Measurements from ENCODE around the gene XYLT1. TPM values are rescaled to one million over a fixed set of nuclear protein-coding genes. Genes with fewer than 3 reads are reported as not detected.

XYLT1 gene
- total RNA-seq, 6 experiments from 2014 or later, result 22.0 to 51.1 (median 27.5) TPM

DNA sequence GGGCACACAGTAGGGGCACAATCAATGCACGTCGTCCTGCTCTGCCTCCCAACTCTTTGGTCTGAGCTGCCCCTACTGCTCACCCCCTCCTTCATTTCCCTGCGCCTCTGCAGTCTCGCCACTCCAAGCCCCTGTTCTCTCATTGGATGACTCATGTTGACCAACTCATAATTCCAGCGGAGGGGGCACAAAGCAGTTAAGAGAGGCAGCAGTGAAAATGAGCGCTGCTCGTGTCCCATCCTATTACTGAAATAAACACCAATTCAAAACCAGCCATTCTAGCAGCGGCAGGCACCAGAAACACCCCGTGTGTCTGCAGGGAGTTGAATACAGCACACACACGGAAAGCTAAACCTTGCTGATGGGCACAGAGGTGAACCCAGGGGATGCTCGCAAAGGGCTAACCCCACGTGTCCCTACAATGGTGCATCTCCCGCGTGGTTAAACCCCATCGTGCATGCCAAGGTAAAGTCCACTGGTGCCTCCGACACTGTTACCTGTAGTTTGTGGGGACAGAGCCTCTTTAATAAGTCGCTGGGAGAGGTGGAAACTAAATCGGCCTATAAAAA lies 310.4 kb downstream of the XYLT1 start:
- Mint-ChIP-seq H3K4me1 (ENCODE audit: low read depth) (no peaks in the 10 kb centered on the region), H3K9me3 (no peaks in the 10 kb centered on the region), H3K27ac (no peak overlapping the region), H3K4me3 (no peak overlapping the region), H3K36me3 (ENCODE audit: low read depth) (peaks cover 10% of the 10 kb centered on the region), H3K27me3 (ENCODE audit: insufficient read depth) (no peaks in the 10 kb centered on the region; the same call in 1 of the 2 replicates)
- TF ChIP-seq, protein P1, sequence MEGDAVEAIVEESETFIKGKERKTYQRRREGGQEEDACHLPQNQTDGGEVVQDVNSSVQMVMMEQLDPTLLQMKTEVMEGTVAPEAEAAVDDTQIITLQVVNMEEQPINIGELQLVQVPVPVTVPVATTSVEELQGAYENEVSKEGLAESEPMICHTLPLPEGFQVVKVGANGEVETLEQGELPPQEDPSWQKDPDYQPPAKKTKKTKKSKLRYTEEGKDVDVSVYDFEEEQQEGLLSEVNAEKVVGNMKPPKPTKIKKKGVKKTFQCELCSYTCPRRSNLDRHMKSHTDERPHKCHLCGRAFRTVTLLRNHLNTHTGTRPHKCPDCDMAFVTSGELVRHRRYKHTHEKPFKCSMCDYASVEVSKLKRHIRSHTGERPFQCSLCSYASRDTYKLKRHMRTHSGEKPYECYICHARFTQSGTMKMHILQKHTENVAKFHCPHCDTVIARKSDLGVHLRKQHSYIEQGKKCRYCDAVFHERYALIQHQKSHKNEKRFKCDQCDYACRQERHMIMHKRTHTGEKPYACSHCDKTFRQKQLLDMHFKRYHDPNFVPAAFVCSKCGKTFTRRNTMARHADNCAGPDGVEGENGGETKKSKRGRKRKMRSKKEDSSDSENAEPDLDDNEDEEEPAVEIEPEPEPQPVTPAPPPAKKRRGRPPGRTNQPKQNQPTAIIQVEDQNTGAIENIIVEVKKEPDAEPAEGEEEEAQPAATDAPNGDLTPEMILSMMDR (IDR thresholded peaks at IDR 0.05), result no peak
- no peak for DNase-seq

- no peaks in the 10 kb centered on the region; the same call in 1 of the 2 replicates for H3K27me3 Mint-ChIP-seq (ENCODE audit: insufficient read depth)
- DNase-seq, result no peak
- peaks cover 10% of the 10 kb centered on the region for H3K36me3 Mint-ChIP-seq (ENCODE audit: low read depth)
- H3K4me3 Mint-ChIP-seq, result no peak overlapping the region
- no peak overlapping the region for H3K27ac Mint-ChIP-seq
- H3K9me3 Mint-ChIP-seq, result no peaks in the 10 kb centered on the region
- TF ChIP-seq, protein P1 (IDR thresholded peaks at IDR 0.05), result no peak
- no peaks in the 10 kb centered on the region for H3K4me1 Mint-ChIP-seq (ENCODE audit: low read depth)
Measured at GRCh38 chr16:17159617-17160016, 311.1 kb downstream of the XYLT1 start.

DNA sequence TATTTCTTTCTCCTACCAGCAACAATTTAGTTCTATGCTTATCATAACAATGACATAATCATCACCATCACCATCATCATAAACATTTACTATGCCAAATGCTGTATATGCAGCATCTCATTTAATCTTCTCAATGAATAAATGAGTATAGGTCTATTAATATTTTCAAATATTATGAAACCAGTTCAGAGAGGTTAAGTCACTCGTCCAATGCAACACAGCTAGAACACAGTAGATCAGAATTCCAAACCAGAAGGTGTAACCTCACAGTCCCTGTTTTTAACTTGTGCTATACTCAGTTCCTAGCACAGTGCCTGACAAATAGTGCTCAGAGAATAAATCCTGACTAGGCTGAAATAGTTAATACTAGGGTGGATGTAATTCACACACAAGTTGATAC lies 314.8 kb downstream of the XYLT1 start:
- Mint-ChIP-seq H3K4me3 (no peak overlapping the region), H3K27ac (no peak overlapping the region), H3K9me3 (no peaks in the 10 kb centered on the region), H3K36me3 (ENCODE audit: low read depth) (peaks cover 5% of the 10 kb centered on the region; the same call in 1 of the 2 replicates), H3K27me3 (ENCODE audit: insufficient read depth) (no peaks in the 10 kb centered on the region), H3K4me1 (ENCODE audit: low read depth) (no peaks in the 10 kb centered on the region)
- DNase-seq, result no peak
- TF ChIP-seq, protein P1 (IDR thresholded peaks at IDR 0.05), result no peak

DNA sequence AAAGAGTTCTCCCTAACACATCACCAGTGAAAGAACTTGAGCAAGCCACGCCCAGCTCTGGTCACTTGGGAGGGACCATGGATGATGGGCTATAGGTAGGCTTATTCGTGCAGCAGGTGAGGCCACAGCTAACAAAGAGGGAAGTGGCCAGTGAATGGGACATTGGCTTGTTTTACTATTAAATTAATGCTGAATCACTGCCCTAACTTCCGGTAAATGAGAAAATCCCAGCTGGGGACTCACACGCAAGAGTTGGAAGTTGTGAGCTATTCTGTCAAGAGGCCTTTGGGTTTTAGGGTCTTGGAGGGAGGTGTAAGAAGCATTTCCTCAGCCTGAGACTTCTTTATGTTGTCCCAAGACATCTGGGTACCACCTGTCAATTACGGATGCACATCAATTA lies 315.3 kb downstream of the XYLT1 start:
- no peak overlapping the region for H3K4me3 Mint-ChIP-seq
- TF ChIP-seq, protein P1 (IDR thresholded peaks at IDR 0.05), result no peak
- no peak for DNase-seq
- H3K36me3 Mint-ChIP-seq (ENCODE audit: low read depth), result peaks cover 5% of the 10 kb centered on the region; the same call in 1 of the 2 replicates
- no peaks in the 10 kb centered on the region for H3K9me3 Mint-ChIP-seq
- H3K4me1 Mint-ChIP-seq (ENCODE audit: low read depth), result no peaks in the 10 kb centered on the region
- H3K27ac Mint-ChIP-seq, result no peak overlapping the region
- no peaks in the 10 kb centered on the region for H3K27me3 Mint-ChIP-seq (ENCODE audit: insufficient read depth)

DNA sequence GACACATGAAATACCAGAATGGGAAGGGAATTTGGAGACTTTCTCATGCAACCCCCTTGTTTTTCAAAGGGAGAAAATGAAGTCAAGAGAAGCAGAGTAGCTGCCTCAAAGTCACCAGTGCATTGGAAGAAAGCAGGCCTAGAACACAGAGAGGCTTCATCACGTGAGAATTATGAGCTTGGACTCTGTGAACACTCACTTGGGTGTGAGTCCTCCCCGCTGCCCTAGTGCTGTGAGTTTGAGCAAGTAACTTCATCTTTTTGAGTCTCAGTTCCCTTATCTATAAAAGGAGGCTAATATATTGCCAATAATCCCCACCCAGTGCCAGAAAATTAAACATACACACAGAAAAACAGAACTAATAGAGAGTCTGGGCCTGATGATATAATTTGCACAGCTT lies 315.8 kb downstream of the XYLT1 start:
- Mint-ChIP-seq H3K27me3 (ENCODE audit: insufficient read depth) (no peaks in the 10 kb centered on the region), H3K4me3 (no peak overlapping the region), H3K36me3 (ENCODE audit: low read depth) (peaks cover 5% of the 10 kb centered on the region; the same call in 1 of the 2 replicates), H3K9me3 (no peaks in the 10 kb centered on the region), H3K4me1 (ENCODE audit: low read depth) (no peaks in the 10 kb centered on the region), H3K27ac (no peak overlapping the region)
- TF ChIP-seq, protein P1 (IDR thresholded peaks at IDR 0.05), result no peak
- DNase-seq, result no peak

All from HFFc6 (cell line).